ENCODE data around the gene ROCK2. TPM values are rescaled to one million over a fixed set of nuclear protein-coding genes. Genes with fewer than 3 reads are reported as not detected.

The ROCK2 gene
- total RNA-seq, 1 experiment from 2014 or later: 25.9 TPM

DNA sequence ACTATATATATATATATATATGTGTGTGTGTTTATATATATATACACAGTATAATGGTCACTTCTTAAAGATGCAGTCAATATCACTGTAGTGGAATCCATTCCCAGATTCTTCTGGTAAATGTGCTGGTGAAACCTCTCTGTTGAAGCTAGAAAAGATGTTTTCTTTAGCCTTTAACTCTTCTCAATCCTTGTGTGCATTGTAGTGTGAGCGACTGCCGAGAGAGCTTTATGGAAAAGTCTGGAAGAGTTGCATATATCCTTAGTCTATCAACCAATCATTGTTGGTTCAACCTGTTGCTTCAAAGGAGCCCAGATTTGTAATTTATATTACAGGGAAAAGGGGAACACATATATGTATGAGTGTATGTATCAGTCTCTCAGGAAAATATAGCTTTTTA lies 161.5 kb downstream of the ROCK2 start:
- no peaks in the 10 kb centered on the region for H3K9me3 Mint-ChIP-seq
- no peak overlapping the region for H3K4me3 Mint-ChIP-seq
- no peaks in the 10 kb centered on the region for H3K27me3 Mint-ChIP-seq (ENCODE audit: low read depth)
- TF ChIP-seq, protein P1, sequence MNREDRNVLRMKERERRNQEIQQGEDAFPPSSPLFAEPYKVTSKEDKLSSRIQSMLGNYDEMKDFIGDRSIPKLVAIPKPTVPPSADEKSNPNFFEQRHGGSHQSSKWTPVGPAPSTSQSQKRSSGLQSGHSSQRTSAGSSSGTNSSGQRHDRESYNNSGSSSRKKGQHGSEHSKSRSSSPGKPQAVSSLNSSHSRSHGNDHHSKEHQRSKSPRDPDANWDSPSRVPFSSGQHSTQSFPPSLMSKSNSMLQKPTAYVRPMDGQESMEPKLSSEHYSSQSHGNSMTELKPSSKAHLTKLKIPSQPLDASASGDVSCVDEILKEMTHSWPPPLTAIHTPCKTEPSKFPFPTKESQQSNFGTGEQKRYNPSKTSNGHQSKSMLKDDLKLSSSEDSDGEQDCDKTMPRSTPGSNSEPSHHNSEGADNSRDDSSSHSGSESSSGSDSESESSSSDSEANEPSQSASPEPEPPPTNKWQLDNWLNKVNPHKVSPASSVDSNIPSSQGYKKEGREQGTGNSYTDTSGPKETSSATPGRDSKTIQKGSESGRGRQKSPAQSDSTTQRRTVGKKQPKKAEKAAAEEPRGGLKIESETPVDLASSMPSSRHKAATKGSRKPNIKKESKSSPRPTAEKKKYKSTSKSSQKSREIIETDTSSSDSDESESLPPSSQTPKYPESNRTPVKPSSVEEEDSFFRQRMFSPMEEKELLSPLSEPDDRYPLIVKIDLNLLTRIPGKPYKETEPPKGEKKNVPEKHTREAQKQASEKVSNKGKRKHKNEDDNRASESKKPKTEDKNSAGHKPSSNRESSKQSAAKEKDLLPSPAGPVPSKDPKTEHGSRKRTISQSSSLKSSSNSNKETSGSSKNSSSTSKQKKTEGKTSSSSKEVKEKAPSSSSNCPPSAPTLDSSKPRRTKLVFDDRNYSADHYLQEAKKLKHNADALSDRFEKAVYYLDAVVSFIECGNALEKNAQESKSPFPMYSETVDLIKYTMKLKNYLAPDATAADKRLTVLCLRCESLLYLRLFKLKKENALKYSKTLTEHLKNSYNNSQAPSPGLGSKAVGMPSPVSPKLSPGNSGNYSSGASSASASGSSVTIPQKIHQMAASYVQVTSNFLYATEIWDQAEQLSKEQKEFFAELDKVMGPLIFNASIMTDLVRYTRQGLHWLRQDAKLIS (CRISPR knock-in tag; IDR thresholded peaks at IDR 0.05; ENCODE audit: borderline replicate concordance): no peak
- TF ChIP-seq TCF7 (CRISPR knock-in tag; IDR thresholded peaks at IDR 0.05; ENCODE audit: low read depth) (no peak), GTF2I (CRISPR knock-in tag; conservative IDR thresholded peaks at IDR 0.05) (no peak), ZNF219 (CRISPR knock-in tag; IDR thresholded peaks at IDR 0.05; ENCODE audit: borderline replicate concordance) (no peak), ZNF671 (CRISPR knock-in tag; IDR thresholded peaks at IDR 0.05) (no peak)
- TF ChIP-seq, protein P2, sequence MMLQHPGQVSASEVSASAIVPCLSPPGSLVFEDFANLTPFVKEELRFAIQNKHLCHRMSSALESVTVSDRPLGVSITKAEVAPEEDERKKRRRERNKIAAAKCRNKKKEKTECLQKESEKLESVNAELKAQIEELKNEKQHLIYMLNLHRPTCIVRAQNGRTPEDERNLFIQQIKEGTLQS (CRISPR knock-in tag; conservative IDR thresholded peaks at IDR 0.05): no peak
- TF ChIP-seq, protein P3, sequence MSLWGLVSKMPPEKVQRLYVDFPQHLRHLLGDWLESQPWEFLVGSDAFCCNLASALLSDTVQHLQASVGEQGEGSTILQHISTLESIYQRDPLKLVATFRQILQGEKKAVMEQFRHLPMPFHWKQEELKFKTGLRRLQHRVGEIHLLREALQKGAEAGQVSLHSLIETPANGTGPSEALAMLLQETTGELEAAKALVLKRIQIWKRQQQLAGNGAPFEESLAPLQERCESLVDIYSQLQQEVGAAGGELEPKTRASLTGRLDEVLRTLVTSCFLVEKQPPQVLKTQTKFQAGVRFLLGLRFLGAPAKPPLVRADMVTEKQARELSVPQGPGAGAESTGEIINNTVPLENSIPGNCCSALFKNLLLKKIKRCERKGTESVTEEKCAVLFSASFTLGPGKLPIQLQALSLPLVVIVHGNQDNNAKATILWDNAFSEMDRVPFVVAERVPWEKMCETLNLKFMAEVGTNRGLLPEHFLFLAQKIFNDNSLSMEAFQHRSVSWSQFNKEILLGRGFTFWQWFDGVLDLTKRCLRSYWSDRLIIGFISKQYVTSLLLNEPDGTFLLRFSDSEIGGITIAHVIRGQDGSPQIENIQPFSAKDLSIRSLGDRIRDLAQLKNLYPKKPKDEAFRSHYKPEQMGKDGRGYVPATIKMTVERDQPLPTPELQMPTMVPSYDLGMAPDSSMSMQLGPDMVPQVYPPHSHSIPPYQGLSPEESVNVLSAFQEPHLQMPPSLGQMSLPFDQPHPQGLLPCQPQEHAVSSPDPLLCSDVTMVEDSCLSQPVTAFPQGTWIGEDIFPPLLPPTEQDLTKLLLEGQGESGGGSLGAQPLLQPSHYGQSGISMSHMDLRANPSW (CRISPR knock-in tag; conservative IDR thresholded peaks at IDR 0.05; ENCODE audit: low read depth): no peak
- TF ChIP-seq, protein P4, sequence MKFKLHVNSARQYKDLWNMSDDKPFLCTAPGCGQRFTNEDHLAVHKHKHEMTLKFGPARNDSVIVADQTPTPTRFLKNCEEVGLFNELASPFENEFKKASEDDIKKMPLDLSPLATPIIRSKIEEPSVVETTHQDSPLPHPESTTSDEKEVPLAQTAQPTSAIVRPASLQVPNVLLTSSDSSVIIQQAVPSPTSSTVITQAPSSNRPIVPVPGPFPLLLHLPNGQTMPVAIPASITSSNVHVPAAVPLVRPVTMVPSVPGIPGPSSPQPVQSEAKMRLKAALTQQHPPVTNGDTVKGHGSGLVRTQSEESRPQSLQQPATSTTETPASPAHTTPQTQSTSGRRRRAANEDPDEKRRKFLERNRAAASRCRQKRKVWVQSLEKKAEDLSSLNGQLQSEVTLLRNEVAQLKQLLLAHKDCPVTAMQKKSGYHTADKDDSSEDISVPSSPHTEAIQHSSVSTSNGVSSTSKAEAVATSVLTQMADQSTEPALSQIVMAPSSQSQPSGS (CRISPR knock-in tag; IDR thresholded peaks at IDR 0.05; ENCODE audit: borderline replicate concordance, low read depth): no peak
- TF ChIP-seq, protein P5, sequence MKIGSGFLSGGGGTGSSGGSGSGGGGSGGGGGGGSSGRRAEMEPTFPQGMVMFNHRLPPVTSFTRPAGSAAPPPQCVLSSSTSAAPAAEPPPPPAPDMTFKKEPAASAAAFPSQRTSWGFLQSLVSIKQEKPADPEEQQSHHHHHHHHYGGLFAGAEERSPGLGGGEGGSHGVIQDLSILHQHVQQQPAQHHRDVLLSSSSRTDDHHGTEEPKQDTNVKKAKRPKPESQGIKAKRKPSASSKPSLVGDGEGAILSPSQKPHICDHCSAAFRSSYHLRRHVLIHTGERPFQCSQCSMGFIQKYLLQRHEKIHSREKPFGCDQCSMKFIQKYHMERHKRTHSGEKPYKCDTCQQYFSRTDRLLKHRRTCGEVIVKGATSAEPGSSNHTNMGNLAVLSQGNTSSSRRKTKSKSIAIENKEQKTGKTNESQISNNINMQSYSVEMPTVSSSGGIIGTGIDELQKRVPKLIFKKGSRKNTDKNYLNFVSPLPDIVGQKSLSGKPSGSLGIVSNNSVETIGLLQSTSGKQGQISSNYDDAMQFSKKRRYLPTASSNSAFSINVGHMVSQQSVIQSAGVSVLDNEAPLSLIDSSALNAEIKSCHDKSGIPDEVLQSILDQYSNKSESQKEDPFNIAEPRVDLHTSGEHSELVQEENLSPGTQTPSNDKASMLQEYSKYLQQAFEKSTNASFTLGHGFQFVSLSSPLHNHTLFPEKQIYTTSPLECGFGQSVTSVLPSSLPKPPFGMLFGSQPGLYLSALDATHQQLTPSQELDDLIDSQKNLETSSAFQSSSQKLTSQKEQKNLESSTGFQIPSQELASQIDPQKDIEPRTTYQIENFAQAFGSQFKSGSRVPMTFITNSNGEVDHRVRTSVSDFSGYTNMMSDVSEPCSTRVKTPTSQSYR (CRISPR knock-in tag; IDR thresholded peaks at IDR 0.05): no peak
- ATAC-seq: no peak
- H3K27ac Mint-ChIP-seq: no peak overlapping the region
- no peaks in the 10 kb centered on the region for H3K4me1 Mint-ChIP-seq
- H3K36me3 Mint-ChIP-seq: no peaks in the 10 kb centered on the region
- CTCF ChIA-PET: interaction anchor here (1.9 kb wide), 1 partner anchor 50 kb away, joined by 5 read pairs; a partner anchor contains a TSS
- POLR2A ChIA-PET: no interaction called here
- no peak for DNase-seq (ENCODE audit: low spot score)

DNA sequence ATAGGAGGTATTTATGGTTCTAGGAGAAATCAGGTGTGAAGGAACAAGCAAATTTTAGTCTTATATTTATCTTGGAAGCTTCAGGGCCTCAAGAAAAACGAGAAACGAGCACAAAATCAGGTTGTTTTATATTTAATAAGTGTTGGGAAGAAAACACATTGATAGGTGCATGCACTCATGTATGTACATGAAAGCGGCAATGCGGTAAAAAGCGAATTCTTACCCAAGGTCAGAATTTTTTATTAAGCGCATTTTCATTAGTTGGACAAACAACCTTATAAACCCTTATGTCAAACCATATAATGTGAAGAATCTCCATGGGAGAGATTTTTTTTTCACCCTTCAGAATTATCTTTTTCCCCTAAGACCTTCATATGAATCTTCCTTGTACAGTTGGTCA lies 163.8 kb downstream of the ROCK2 start:
- POLR2A ChIA-PET: no interaction called here
- Mint-ChIP-seq H3K36me3 (no peaks in the 10 kb centered on the region), H3K4me3 (no peak overlapping the region), H3K4me1 (no peaks in the 10 kb centered on the region), H3K9me3 (no peaks in the 10 kb centered on the region), H3K27me3 (ENCODE audit: low read depth) (no peaks in the 10 kb centered on the region), H3K27ac (no peak overlapping the region)
- DNase-seq (ENCODE audit: low spot score): no peak
- TF ChIP-seq CREM (CRISPR knock-in tag; IDR thresholded peaks at IDR 0.05) (no peak), OVOL2 (CRISPR knock-in tag; IDR thresholded peaks at IDR 0.05; ENCODE audit: borderline replicate concordance) (no peak), TEAD4 (CRISPR knock-in tag; IDR thresholded peaks at IDR 0.05) (no peak), TP53 (CRISPR knock-in tag; IDR thresholded peaks at IDR 0.05) (no peak), PRRX2 (CRISPR knock-in tag; IDR thresholded peaks at IDR 0.05) (no peak), JAZF1 (CRISPR knock-in tag; IDR thresholded peaks at IDR 0.05) (no peak)
- TF ChIP-seq, protein P6, sequence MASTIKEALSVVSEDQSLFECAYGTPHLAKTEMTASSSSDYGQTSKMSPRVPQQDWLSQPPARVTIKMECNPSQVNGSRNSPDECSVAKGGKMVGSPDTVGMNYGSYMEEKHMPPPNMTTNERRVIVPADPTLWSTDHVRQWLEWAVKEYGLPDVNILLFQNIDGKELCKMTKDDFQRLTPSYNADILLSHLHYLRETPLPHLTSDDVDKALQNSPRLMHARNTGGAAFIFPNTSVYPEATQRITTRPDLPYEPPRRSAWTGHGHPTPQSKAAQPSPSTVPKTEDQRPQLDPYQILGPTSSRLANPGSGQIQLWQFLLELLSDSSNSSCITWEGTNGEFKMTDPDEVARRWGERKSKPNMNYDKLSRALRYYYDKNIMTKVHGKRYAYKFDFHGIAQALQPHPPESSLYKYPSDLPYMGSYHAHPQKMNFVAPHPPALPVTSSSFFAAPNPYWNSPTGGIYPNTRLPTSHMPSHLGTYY (CRISPR knock-in tag; IDR thresholded peaks at IDR 0.05): no peak
- TF ChIP-seq, protein P7, sequence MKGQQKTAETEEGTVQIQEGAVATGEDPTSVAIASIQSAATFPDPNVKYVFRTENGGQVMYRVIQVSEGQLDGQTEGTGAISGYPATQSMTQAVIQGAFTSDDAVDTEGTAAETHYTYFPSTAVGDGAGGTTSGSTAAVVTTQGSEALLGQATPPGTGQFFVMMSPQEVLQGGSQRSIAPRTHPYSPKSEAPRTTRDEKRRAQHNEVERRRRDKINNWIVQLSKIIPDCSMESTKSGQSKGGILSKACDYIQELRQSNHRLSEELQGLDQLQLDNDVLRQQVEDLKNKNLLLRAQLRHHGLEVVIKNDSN (CRISPR knock-in tag; IDR thresholded peaks at IDR 0.05): no peak
- TF ChIP-seq, protein P8, sequence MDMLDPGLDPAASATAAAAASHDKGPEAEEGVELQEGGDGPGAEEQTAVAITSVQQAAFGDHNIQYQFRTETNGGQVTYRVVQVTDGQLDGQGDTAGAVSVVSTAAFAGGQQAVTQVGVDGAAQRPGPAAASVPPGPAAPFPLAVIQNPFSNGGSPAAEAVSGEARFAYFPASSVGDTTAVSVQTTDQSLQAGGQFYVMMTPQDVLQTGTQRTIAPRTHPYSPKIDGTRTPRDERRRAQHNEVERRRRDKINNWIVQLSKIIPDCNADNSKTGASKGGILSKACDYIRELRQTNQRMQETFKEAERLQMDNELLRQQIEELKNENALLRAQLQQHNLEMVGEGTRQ (CRISPR knock-in tag; IDR thresholded peaks at IDR 0.05): no peak
- ATAC-seq: no peak
- CTCF ChIA-PET: no interaction called here

Measured in WTC11 (cell line).